CD8-positive, alpha-beta memory T cell (primary cell): ENCODE measurements around the gene COL4A6. TPM values are rescaled to one million over a fixed set of nuclear protein-coding genes. Genes with fewer than 3 reads are reported as not detected.
"Not testable (repeated sequence)": the region's sequence is repeated elsewhere in the genome, so short reads cannot be mapped to it uniquely, and the experiment has no call there.

ENCODE experiments used
- CTCF ChIA-PET: fragments of 350-600 bp; sonication (Branson Sonifier 250); formaldehyde crosslinking; loops from one replicate; lab custom pipeline; 2021; ENCODE audit warnings: antibody characterized with exemption; lab: Charles Lee
- POLR2A ChIA-PET: fragments of 350-600 bp; sonication (Branson Sonifier 250); formaldehyde crosslinking; loops from one replicate; lab custom pipeline; 2021; ENCODE audit warnings: antibody characterized with exemption; lab: Charles Lee
- DNase-seq, 5 donors: peaks; one replicate each; pipeline versions ENCODE4 v3.0.0 to v3.0.0-alpha.2; 2020 to 2022; ENCODE audit warnings: mixed read lengths in 1 of 5
- H3K27ac ChIP-seq: one replicate; pipeline ENCODE4 v1.7.0; 2013; ENCODE audit warnings: low read depth, mild to moderate bottlenecking, low read length, moderate library complexity
- H3K27me3 ChIP-seq: 2 replicates; pipeline ENCODE4 v1.7.0; 2013; ENCODE audit warnings: low read length, mild to moderate bottlenecking; ENCODE audit not compliant: insufficient read depth, poor library complexity, severe bottlenecking
- H3K36me3 ChIP-seq: 2 replicates; pipeline ENCODE4 v1.7.0; 2013; ENCODE audit warnings: mild to moderate bottlenecking, low read length, moderate library complexity; ENCODE audit not compliant: insufficient read depth
- H3K4me1 ChIP-seq: 2 replicates; pipeline ENCODE4 v1.7.0; 2013; ENCODE audit warnings: mild to moderate bottlenecking, low read length, moderate library complexity; ENCODE audit not compliant: insufficient read depth
- H3K4me3 ChIP-seq: 2 replicates; pipeline ENCODE4 v1.7.0; 2013; ENCODE audit warnings: mild to moderate bottlenecking, low read length
- H3K9me3 ChIP-seq: 2 replicates; pipeline ENCODE4 v1.7.0; 2013; ENCODE audit warnings: mild to moderate bottlenecking, low read length
- H3K27ac Mint-ChIP-seq, 8 donors: one replicate each; pipeline ENCODE4 v1.8.0; 2020 to 2021; ENCODE audit warnings: mixed read lengths in 8 of 8, mild to moderate bottlenecking in 6 of 8, inconsistent platforms in 3 of 8, moderate library complexity in 3 of 8
- H3K27me3 Mint-ChIP-seq, 2 donors: one replicate each; pipeline ENCODE4 v1.8.0; 2020 to 2021; ENCODE audit warnings: mixed read lengths in 2 of 2, mild to moderate bottlenecking in 1 of 2, moderate library complexity in 1 of 2
- H3K36me3 Mint-ChIP-seq, 3 donors: one replicate each; pipeline ENCODE4 v1.8.0; 2020 to 2021; ENCODE audit warnings: mixed read lengths in 3 of 3, inconsistent platforms in 1 of 3, mild to moderate bottlenecking in 1 of 3
- H3K4me1 Mint-ChIP-seq, 3 donors: one replicate each; pipeline ENCODE4 v1.8.0; 2020 to 2021; ENCODE audit warnings: mixed read lengths in 3 of 3, inconsistent platforms in 1 of 3, mild to moderate bottlenecking in 1 of 3
- H3K4me3 Mint-ChIP-seq, 7 donors: one replicate each; pipeline ENCODE4 v1.8.0; 2020 to 2021; ENCODE audit warnings: mixed read lengths in 7 of 7, mild to moderate bottlenecking in 6 of 7, moderate library complexity in 4 of 7, inconsistent platforms in 2 of 7
- H3K9me3 Mint-ChIP-seq, 5 donors: one replicate each; pipeline ENCODE4 v1.8.0; 2020 to 2022; ENCODE audit warnings: mixed read lengths in 5 of 5, mild to moderate bottlenecking in 3 of 5, moderate library complexity in 2 of 5, inconsistent platforms in 1 of 5
- polyA plus RNA-seq: library from polyadenylated mRNA; unstranded; fragments of 300-500 nt; fragmentation: Illumina TruSeq; gene quantifications from one replicate; pipeline ENCODE4 v1.2.3, GENCODE V29; 2021
- total RNA-seq, 2 experiments: library from RNA; stranded (reverse); gene quantifications; one replicate each; pipeline ENCODE4 v1.2.3, GENCODE V29; 2021

Gene COL4A6
- total and polyA plus RNA-seq, 3 experiments from 2014 or later, result not detected

- Histone ChIP-seq H3K9me3 (no peaks in the 10 kb centered on the region), H3K36me3 (no peaks in the 10 kb centered on the region), H3K4me1 (no peaks in the 10 kb centered on the region), H3K27me3 (no peaks in the 10 kb centered on the region), H3K4me3 (no peak overlapping the region), H3K27ac (no peak overlapping the region)
- ChIA-PET CTCF (no interaction called here), POLR2A (no interaction called here)
- DNase-seq, result no peak
- H3K4me1 Mint-ChIP-seq, result no peaks in the 10 kb centered on the region
- no peaks in the 10 kb centered on the region for H3K27me3 Mint-ChIP-seq
- H3K4me3 Mint-ChIP-seq, result no peak overlapping the region
- no peak overlapping the region for H3K27ac Mint-ChIP-seq
- no peaks in the 10 kb centered on the region for H3K36me3 Mint-ChIP-seq
- H3K9me3 Mint-ChIP-seq, result no peaks in the 10 kb centered on the region
Measured at GRCh38 chrX:108397627-108398391, 40.4 kb downstream of the COL4A6 start.

GRCh38 chrX:108396986-108397385 is 41.2 kb downstream of the COL4A6 start:
- no peaks in the 10 kb centered on the region for H3K9me3 Mint-ChIP-seq
- no peak overlapping the region for H3K4me3 Mint-ChIP-seq
- no peak for DNase-seq
- Histone ChIP-seq H3K4me1 (no peaks in the 10 kb centered on the region), H3K36me3 (no peaks in the 10 kb centered on the region), H3K27ac (no peak overlapping the region), H3K9me3 (no peaks in the 10 kb centered on the region), H3K4me3 (no peak overlapping the region), H3K27me3 (no peaks in the 10 kb centered on the region)
- ChIA-PET POLR2A (no interaction called here), CTCF (no interaction called here)
- H3K27me3 Mint-ChIP-seq, result no peaks in the 10 kb centered on the region
- no peaks in the 10 kb centered on the region for H3K36me3 Mint-ChIP-seq
- H3K27ac Mint-ChIP-seq, result no peak overlapping the region
- no peaks in the 10 kb centered on the region for H3K4me1 Mint-ChIP-seq

GRCh38 chrX:108396188-108396891 is 41.9 kb downstream of the COL4A6 start:
- Mint-ChIP-seq H3K27ac (no peak overlapping the region), H3K4me1 (no peaks in the 10 kb centered on the region), H3K27me3 (peaks cover 0 to 2% of the 10 kb centered on the region in 2 donors), H3K36me3 (no peaks in the 10 kb centered on the region), H3K9me3 (no peaks in the 10 kb centered on the region), H3K4me3 (no peak overlapping the region)
- ChIA-PET POLR2A (no interaction called here), CTCF (no interaction called here)
- H3K4me3 ChIP-seq, result no peak overlapping the region
- DNase-seq, result no peak
- no peak overlapping the region for H3K27ac ChIP-seq
- H3K4me1 ChIP-seq, result no peaks in the 10 kb centered on the region
- H3K9me3 ChIP-seq, result no peaks in the 10 kb centered on the region
- H3K36me3 ChIP-seq, result no peaks in the 10 kb centered on the region
- H3K27me3 ChIP-seq, result no peaks in the 10 kb centered on the region

GRCh38 chrX:108390976-108391717 is 47.1 kb downstream of the COL4A6 start:
- H3K27me3 ChIP-seq, H3K27me3 Mint-ChIP-seq, POLR2A ChIA-PET, DNase-seq, CTCF ChIA-PET, H3K27ac Mint-ChIP-seq, H3K36me3 Mint-ChIP-seq, H3K9me3 Mint-ChIP-seq, H3K36me3 ChIP-seq, H3K4me1 Mint-ChIP-seq, H3K4me1 ChIP-seq, H3K9me3 ChIP-seq, H3K4me3 ChIP-seq, H3K27ac ChIP-seq, H3K4me3 Mint-ChIP-seq: not testable (repeated sequence)

GRCh38 chrX:108384783-108385182 is 53.4 kb downstream of the COL4A6 start:
- H3K9me3 Mint-ChIP-seq, result no peaks in the 10 kb centered on the region
- H3K36me3 Mint-ChIP-seq, result no peaks in the 10 kb centered on the region
- no peaks in the 10 kb centered on the region for H3K4me1 Mint-ChIP-seq
- no peaks in the 10 kb centered on the region for H3K27me3 ChIP-seq
- POLR2A ChIA-PET, result no interaction called here
- H3K4me1 ChIP-seq, result no peaks in the 10 kb centered on the region
- no peak overlapping the region for H3K4me3 ChIP-seq
- H3K9me3 ChIP-seq, result no peaks in the 10 kb centered on the region
- H3K36me3 ChIP-seq, result no peaks in the 10 kb centered on the region
- CTCF ChIA-PET, result no interaction called here
- H3K27ac ChIP-seq, result no peak overlapping the region
- DNase-seq, result no peak
- no peak overlapping the region for H3K4me3 Mint-ChIP-seq
- no peak overlapping the region for H3K27ac Mint-ChIP-seq
- peaks cover 0 to 5% of the 10 kb centered on the region in 2 donors for H3K27me3 Mint-ChIP-seq

GRCh38 chrX:108380222-108380621 is 58.0 kb downstream of the COL4A6 start:
- H3K36me3 Mint-ChIP-seq, result no peaks in the 10 kb centered on the region
- CTCF ChIA-PET, result no interaction called here
- H3K36me3 ChIP-seq, result no peaks in the 10 kb centered on the region

GRCh38 chrX:108376821-108377220 is 61.4 kb downstream of the COL4A6 start:
- H3K27me3 ChIP-seq, POLR2A ChIA-PET, DNase-seq, H3K4me3 Mint-ChIP-seq, H3K4me1 Mint-ChIP-seq, H3K4me1 ChIP-seq, H3K36me3 Mint-ChIP-seq, CTCF ChIA-PET, H3K27ac ChIP-seq, H3K4me3 ChIP-seq, H3K9me3 ChIP-seq, H3K9me3 Mint-ChIP-seq, H3K27me3 Mint-ChIP-seq, H3K36me3 ChIP-seq, H3K27ac Mint-ChIP-seq: not testable (repeated sequence)

More at GRCh38 chrX:108380222-108380621, 58.0 kb downstream of the COL4A6 start:
- no peak overlapping the region for H3K27ac ChIP-seq
- no peak overlapping the region for H3K4me3 ChIP-seq
- H3K9me3 ChIP-seq, result no peaks in the 10 kb centered on the region
- no peaks in the 10 kb centered on the region for H3K4me1 Mint-ChIP-seq
- peaks cover 0 to 9% of the 10 kb centered on the region in 2 donors for H3K27me3 Mint-ChIP-seq
- POLR2A ChIA-PET, result no interaction called here
- H3K4me3 Mint-ChIP-seq, result no peak overlapping the region
- H3K4me1 ChIP-seq, result no peaks in the 10 kb centered on the region
- no peaks in the 10 kb centered on the region for H3K27me3 ChIP-seq
- H3K9me3 Mint-ChIP-seq, result no peaks in the 10 kb centered on the region
- DNase-seq, result no peak
- H3K27ac Mint-ChIP-seq, result no peak overlapping the region

GRCh38 chrX:108375591-108375990 is 62.6 kb downstream of the COL4A6 start:
- H3K36me3 Mint-ChIP-seq, H3K4me3 ChIP-seq, H3K9me3 ChIP-seq, CTCF ChIA-PET, H3K27ac Mint-ChIP-seq, H3K27ac ChIP-seq, H3K36me3 ChIP-seq, POLR2A ChIA-PET, H3K9me3 Mint-ChIP-seq, H3K27me3 Mint-ChIP-seq, H3K4me1 Mint-ChIP-seq, H3K4me3 Mint-ChIP-seq, H3K4me1 ChIP-seq, H3K27me3 ChIP-seq, DNase-seq: not testable (repeated sequence)
